HG02884 (cell line): ENCODE measurements around the gene RRBP1.

Source experiments
- ATAC-seq: cut with Tn5 transposase; IDR thresholded peaks from one replicate; pipeline ENCODE4 v1.9.1; 2021; ENCODE audit warnings: mild to moderate bottlenecking, moderate library complexity; ENCODE audit not compliant: unreplicated experiment

The RRBP1 gene

DNA sequence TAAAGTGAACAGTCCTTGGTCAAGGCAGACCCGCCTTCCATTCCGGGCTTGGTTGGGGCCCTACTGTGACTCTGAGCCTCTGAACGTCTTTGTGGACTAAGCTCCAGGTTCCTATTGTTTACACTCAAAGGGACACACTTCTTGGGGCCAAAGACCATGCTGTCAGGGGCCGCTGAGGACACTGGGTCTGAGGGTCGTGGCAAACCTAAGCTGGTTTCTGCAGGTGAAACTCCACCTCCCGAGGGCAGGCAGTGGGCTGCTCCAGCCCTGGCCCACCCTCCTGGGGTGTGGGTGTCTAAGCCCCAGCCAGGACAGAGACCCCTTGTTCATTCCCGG lies 69.1 kb downstream of the RRBP1 start:
- no peak for ATAC-seq

DNA sequence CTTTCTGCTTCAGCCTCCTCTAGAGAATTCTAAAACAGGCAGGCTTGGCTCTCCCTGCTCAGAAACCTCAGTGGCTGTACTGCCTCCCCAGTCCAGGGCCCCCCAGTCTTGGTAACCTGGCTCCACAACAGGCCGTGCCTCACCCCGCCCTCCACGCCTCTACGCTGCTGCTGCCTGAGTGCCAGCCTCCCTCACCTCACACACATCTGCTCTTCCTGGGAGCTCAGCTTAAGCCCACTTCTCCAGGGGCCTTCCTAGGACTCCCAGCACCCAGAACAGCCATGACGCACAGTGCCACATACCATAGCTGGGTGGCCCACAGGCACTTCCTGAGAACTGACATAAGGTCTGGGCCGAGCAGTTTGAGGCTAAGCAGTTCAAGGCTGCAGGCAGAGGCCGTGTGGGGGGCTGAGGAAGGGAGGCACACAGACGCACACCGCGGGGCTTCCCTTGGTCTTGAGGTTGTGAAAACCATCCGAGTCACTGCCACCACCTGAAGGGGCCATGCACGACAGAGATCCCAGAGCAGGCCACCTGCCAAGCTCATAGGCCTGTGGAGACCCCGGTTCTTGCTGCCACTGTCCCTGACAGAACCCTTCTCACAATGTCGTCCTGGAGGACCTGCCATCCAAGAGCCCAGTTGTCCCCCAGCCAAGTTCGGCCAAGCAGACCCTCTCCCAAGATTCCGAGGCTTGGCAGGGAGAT lies 69.6 kb downstream of the RRBP1 start:
- no peak for ATAC-seq

DNA sequence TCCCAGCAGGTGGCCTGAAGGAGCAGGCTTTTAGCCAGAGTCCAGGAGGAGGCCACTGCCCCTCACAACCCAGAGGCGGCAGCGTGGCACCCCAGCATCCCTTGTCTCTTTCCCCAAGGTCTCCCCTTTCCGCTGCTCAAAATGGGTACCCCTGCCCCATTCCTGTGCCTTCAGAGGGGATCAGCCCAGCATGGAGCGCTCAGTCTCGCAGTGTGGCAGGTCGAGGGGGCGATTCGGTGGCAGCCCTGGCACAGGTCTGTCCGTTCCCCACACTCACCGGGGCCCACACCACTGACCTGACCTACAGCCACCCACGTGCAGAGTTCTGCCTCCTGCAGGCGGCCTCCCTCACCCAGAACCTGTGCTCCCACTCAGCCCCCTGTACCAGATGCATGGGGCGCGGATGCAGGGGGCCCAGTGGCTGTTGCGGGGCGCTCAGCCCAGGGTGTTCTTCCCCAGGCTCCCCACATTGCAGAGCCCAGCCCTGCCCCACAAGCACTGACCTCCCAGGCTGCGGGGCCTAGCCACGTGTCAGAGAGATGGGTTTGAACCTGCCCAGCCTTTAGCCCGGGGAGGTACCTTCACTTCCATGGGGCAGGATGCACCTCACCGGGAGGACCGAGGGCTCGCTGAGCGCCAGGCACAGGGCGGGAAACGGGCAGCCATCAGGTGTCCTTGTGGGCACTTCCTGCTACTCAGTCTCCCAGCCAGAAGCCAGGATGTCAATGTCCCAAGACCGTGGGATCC lies 70.3 kb downstream of the RRBP1 start:
- no peak for ATAC-seq

DNA sequence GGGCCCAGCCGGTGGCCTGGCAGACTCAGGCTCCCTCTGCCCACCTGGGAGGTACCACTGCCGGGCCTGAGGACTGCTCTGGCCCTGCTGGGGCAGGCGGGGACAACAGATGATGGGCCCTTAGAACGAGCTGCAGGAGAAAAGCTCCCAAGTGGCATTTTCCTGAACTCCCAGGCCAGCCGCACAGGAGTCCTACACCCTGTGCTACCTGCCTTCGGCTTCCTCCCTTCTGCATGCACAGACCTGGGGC lies 70.8 kb downstream of the RRBP1 start:
- no peak for ATAC-seq

DNA sequence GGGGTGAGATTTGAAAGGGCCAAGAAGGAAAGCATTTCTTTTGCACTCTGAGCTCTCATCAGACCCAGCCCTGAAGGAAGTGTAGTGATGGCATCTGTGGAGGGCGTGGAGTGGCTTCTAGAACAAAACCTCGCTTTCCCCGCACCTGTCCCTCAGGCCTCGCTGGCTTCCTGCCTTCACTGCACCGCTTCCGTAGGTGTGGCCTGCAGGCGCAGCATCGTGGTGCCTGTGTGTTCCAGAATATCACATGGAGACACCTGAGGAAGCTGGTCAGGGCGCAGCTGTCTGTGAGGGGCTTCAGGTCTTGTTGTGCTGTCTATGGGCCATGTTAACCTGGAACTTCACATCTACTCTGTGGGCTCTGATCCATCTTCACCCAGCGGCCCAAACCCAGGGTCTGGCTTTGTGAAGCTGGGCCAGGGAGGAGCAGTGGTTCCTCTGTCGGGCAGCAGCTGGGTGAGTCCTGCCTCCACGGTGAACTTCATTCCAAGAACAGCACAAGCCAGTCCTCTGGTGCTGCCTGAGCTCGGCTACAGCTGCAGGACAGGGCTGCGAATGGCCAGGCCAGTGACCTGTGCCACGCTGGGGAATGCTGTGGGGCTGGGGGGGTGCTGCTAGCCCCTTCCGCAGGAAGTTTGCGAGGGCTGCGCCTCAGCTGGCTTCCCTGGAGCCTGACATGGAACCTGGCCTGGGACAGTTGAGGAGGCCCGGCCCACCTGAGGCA lies 71.3 kb downstream of the RRBP1 start:
- no peak for ATAC-seq

DNA sequence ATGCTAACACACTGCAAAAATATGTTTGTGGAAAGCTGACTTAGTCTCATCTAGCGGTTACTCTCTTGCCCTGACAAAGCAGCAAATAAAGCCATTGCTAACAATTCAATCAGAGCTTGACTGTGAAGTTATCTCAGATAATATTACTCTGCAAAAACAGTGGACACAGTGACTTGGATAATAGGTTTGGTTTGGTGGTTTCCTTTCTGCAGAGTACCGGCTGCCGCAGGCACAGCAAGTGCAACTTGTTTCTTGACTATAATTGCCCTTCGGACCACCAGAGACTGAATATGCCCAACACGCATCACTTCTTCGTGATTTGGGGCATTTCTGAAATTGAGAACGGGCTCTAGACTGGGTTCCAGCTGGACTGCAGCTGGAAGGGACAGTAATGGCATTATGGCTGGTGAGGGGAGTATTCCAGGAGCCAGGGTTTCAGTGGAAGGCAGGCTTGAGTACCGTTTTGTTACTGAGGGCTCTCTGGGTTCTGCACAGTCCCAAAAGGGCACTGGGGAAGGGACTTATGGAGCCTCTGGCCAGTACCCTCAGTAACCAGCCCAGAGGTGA lies 72.1 kb downstream of the RRBP1 start:
- no peak for ATAC-seq

DNA sequence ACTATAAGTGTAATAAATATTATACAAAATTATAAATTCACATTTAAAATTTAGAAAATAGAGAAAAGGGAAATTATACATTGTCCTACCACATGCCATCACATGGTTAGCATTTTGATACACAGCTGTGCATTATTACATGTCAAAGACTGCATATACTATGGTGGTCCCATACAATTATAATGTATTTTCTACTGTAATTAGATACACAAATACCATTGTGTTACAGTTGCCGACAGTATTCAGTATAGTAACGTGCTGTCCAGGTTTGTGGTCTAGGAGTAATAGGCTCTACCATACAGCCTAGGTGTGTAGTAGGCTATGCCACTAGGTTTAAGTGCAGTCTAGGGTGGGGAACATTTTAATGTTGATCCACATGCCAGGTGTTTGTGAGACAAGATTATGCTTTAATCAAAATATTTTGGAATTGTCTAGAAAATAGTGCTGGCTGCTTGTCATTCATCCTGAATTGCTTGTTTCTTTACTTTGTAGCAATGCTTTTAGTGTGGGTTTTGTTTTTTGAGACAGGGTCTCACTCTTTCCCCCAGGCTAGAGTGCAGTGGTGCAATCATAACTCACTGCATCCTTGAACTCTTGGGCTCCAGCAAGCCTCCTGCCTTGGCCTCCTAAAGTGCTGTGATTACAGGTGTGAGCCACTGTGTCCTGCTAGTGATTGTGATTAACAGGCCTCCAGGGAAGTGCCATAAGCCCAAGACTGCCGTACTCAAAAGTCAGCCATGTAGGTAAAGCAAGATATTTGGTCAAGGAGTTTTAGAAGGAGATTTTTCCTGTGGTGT lies 73.1 kb downstream of the RRBP1 start:
- no peak for ATAC-seq

DNA sequence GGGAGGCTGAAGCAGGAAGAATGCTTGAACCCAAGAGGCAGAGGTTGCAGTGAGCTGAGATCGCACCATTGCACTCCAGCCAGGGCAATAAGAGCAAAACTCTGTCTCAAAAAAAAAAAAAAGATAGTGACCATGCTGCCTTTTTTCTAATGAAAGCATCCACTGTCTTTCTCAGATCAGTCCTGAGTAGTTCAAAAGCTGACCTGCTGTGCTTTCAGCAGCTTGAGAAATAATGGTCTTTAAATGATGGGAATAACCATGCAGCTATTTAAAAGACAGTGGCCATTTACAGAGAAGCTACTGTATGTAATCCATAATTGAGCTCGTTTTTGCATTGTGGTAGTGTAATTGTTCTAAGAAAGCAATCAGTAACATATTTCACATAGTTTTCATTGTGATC lies 76.0 kb downstream of the RRBP1 start:
- ATAC-seq, result no peak

DNA sequence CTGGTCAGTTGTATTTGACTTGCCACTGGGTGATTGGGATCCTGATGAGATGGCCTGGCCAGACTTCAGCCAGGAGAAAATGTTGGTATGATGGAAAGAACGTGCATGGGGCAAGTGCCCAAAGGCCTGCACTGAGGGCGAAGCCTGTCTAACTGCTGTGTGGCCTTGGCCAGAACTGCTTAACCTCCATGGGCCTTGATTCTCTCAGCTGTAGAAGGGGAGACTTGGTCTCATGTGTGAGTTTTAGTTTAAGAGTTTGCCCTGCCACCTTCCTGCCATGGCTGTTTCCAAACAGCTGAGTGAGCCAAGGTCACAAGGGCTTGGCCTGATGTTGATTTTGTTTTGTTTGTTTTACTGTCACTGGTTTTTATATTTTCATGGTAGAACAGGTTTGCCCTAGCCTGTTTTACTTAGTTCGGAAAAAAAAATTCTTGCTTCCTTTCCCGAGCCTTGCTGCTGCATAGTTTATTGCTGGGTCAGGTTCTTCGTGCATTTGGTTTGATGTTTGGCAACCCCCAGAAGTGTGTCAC lies 76.8 kb downstream of the RRBP1 start:
- ATAC-seq, result no peak

DNA sequence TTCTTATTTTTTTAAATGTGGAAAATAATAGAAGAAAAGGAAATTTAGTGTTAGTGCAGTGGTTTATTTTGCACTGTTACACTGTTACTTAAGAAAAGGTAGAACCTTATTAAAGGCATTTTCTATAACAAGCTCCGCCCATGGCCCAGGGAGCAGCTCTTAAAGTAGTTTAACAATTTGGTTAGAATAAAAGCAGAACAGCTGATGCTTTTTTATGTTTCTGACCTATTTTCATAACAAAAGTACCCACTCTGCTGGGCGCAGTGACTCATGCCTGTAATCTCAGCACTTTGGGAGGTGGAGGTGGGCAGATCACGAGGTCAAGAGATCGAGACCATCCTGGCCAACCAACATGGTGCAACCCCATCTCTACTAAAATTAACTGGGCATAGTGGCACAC lies 79.5 kb downstream of the RRBP1 start:
- no peak for ATAC-seq

DNA sequence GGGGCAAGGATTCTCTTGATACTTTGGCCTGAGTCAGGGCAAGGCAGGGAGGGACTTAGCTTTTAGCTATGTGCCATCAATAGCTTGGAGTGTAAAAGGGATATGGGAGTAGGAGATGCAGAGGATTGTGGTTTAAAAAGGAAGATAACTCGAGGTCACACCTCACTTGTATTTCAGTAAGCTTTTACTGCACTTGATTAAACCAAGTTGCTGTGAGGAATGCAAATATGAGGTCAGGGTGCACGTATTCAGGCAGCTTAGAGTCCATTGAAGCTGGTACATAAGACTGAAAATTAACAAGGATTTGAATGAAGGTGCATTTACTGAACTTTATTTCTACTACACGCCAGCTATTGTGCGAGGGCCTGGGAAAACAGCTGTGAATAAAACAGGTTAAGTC lies 80.1 kb downstream of the RRBP1 start:
- ATAC-seq, result no peak

DNA sequence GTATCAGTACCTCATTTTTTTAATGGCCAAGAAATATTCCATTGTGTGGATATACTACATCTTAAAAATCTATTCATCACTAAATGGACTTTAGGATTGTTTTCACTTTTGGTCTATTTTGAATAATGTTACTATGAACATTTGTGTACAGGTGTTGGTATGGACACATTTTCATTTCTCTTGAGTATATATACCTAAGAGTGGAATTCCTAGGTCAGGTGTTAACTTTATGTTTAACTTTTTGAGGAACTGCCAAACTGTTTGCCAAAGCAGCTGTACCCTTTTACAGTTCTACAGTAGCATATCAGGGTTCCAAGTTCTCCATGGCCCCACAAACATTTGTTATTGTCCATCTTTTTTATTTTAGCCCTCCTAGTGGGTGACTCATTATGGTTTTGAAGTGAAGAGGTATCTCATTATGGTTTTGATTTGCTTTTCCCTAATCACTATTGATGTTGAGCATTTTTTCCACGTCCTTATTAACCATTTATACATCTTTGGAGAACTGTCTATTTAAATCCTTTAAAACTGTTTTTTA lies 84.0 kb downstream of the RRBP1 start:
- no peak for ATAC-seq

DNA sequence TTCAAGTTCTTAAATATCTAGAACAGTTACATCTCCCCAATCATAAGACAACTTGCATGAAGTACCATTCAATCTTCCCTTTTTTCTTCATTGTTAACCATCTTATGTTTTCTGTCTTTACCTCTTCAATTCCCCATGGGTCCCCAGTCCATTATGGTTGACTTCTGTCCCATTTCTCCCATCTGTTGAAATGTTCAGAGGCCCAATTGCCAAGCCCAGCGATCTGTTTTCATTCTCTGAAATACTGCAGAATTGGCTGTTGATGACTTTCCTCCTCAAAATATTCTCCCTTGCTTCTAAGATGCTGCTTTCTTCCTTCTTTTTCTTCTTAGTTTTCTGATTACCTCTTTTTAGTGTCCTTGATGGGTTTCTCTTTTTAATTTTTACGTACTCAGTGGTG lies 86.2 kb downstream of the RRBP1 start:
- ATAC-seq, result no peak

DNA sequence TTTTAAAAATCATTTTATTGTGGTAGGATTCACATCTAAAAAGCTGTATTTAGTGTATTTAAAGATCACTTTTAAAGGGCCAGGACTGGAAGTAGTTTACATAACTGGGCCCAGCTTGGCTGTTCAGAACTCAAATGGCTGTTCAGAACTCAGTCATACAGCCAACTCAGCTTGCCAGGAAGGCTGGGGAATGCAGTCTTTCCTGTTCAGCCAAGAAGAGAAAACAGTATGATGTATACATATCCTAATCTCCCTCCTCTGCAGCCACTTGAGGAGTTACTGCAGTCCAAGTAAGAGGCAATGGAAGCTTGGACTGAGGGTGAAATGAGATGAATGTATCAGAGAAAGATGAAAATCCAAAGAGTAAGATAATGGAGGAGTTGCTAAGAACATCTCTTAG lies 87.6 kb downstream of the RRBP1 start:
- ATAC-seq, result no peak

DNA sequence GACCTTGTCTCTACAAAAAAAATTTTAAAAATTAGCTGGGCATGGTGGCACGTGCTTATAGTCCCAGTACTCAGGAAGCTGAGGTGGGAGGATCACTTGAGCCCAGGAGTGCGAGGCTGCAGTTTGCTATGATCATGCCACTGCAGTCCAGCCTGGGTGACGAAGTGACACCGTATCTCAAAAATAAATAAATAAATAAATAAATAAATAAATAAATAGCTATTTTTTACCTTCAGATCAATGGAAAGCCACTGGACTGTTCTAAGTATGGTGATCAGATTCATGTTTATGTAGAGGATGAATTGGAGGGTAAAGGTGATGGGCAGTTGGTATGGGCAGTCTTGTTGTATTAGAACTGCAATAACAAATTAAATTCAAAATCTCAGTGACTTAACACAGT lies 88.1 kb downstream of the RRBP1 start:
- no peak for ATAC-seq

DNA sequence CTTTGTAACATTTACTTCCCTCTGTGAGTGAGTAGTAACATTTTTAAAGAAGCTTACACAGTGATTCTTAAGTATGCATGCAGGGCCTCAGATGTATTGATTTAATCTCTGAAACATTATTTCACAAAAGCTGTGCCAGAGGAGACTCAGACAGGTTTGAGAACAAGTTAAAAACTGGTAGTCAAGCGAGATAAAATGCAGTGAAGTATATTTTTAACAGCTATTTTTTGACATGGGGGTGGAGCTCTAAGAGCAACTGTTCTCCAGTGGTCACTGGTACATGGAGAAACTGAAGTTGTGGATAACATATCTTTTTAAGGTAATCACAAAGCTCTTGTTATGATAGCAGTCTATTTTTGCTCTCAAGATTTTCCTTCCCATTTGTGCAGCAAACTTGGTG lies 91.8 kb downstream of the RRBP1 start:
- no peak for ATAC-seq

DNA sequence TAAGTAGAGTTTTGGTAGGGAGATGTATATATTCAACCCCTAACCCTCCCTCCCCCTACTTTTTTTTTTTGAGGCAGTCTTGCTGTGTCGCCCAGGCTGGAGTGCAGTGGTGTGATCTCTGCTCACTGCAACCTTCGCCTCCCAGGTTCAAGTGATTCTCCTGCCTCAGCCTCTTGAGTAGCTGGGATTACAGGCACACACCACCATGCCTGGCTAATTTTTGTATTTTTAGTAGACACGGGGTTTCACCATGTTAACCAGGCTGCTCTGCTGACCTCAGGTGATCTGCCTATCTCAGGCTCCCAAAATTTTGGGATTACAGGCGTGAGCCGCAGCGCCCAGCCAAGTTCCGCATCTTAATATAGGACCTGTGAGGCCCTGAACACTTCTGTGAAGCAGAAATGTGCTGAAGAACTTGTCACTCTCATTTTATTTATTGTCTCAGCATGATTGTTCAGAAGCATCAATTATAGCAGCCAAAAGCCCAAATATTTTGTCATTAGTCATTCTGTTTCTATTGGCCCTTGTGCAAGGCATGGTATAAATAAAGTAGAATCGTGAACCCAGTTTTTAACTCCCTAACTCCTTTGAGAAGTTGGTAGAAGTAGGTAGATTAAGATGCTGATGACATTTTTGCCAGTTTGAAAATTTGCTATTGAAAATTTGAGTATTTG lies 92.7 kb downstream of the RRBP1 start:
- ATAC-seq, result no peak

DNA sequence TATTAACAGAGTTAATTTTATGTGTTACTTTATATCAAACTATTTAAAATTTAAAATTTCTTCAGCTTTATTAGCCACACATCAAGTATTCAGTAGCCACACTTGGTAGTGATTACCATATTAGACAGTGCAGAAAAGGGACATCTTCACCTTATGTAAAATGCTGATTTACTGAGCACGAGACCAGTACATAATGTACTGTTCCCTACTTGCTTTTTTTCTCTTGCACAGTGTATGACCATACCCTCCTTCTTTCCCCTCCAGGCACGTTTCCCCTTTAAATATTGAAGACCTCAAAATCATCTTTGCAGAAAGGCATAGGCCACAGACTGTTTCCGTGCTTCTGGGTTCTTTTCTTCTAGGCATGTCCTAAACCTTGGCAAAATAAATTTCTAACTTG lies 94.2 kb downstream of the RRBP1 start:
- ATAC-seq, result no peak

DNA sequence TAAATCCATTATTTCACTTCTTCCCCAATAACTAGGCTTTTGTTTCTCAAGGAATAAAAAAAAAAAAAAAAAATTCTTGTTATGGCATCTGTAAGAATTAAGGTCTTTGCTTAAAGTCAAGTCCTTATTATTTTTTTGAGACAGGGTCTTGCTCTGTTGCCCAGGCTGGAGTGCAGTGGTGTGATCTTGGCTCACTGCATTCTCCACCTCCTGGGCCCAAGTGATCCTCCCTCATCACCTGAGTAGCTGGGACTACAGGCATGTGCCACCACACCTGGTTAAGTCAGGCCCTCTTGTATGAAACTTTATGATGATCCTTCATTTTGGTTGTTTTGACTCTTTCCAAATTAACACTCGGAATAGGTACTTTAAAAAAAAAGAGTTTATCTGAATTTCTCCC lies 94.9 kb downstream of the RRBP1 start:
- no peak for ATAC-seq

DNA sequence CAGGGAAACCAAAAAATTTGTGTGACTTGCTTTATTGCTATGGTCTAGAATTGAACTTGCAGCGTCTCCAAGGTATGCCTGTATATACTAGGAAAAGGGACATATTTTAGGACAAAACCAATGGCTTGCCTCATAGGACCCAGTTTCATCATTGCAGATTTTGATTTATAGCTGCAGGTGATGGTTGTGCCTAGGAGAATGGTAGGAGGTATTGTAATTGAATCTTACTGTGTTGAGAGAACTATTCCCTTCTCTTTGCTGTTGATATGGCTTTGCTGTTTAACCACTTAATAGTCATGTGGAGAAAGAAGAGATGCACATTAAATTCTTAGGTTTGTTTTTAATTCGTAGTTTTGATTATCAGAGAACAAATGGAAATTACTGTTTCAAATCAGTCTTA lies 95.8 kb downstream of the RRBP1 start:
- ATAC-seq, result no peak
